Measurements from ENCODE around the gene ETV2. TPM values are rescaled to one million over a fixed set of nuclear protein-coding genes. Genes with fewer than 3 reads are reported as not detected.
A peak's percentile ranks its signal among the peaks of the same experiment; 100 is the strongest.

Gene ETV2
- total RNA-seq, 1 donor: 0.36 TPM

DNA sequence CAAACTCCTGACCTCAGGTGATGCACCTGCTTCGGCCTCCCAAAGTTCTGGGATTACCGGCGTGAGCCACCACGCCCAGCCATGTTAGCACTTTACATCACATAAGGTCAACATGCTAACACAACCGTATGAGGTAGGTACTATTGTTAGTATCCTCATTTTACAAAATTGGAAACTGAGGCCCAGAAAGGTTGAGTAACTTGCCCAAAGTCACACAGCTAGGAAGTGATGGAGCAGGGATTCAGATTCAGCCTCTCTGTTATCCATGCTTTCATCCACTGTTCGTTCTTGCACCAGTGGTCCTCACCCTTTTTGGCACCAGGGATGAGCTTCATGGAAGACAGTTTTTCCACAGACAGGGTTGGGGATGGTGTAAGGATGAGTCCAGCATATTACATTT is 15.2 kb downstream of the ETV2 start:
- Histone ChIP-seq H3K4me3 (ENCODE audit: insufficient read depth, low read length) (no peak overlapping the region), H3K36me3 (ENCODE audit: insufficient read depth, low read length) (peaks cover 57% of the 10 kb centered on the region), H2AFZ (ENCODE audit: low read length) (no peak overlapping the region), H3K79me2 (ENCODE audit: insufficient read depth, low read length) (peaks cover 2% of the 10 kb centered on the region), H3K4me1 (ENCODE audit: insufficient read depth, low read length) (no peaks in the 10 kb centered on the region), H3K4me2 (ENCODE audit: insufficient read depth, low read length) (no peak overlapping the region), H3K9me3 (ENCODE audit: low read depth, low read length) (no peaks in the 10 kb centered on the region), H3K27me3 (ENCODE audit: insufficient read depth, low read length) (no peaks in the 10 kb centered on the region), H4K20me1 (ENCODE audit: insufficient read depth, low read length) (peaks cover 11% of the 10 kb centered on the region), H3K27ac (ENCODE audit: low read depth, low read length) (no peak overlapping the region)
- TF ChIP-seq, protein P1, sequence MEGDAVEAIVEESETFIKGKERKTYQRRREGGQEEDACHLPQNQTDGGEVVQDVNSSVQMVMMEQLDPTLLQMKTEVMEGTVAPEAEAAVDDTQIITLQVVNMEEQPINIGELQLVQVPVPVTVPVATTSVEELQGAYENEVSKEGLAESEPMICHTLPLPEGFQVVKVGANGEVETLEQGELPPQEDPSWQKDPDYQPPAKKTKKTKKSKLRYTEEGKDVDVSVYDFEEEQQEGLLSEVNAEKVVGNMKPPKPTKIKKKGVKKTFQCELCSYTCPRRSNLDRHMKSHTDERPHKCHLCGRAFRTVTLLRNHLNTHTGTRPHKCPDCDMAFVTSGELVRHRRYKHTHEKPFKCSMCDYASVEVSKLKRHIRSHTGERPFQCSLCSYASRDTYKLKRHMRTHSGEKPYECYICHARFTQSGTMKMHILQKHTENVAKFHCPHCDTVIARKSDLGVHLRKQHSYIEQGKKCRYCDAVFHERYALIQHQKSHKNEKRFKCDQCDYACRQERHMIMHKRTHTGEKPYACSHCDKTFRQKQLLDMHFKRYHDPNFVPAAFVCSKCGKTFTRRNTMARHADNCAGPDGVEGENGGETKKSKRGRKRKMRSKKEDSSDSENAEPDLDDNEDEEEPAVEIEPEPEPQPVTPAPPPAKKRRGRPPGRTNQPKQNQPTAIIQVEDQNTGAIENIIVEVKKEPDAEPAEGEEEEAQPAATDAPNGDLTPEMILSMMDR (IDR thresholded peaks at IDR 0.05; ENCODE audit: extremely low read depth, low read depth, low read length): no peak
- DNase-seq (ENCODE audit: insufficient read length, low spot score, missing footprints): no peak

DNA sequence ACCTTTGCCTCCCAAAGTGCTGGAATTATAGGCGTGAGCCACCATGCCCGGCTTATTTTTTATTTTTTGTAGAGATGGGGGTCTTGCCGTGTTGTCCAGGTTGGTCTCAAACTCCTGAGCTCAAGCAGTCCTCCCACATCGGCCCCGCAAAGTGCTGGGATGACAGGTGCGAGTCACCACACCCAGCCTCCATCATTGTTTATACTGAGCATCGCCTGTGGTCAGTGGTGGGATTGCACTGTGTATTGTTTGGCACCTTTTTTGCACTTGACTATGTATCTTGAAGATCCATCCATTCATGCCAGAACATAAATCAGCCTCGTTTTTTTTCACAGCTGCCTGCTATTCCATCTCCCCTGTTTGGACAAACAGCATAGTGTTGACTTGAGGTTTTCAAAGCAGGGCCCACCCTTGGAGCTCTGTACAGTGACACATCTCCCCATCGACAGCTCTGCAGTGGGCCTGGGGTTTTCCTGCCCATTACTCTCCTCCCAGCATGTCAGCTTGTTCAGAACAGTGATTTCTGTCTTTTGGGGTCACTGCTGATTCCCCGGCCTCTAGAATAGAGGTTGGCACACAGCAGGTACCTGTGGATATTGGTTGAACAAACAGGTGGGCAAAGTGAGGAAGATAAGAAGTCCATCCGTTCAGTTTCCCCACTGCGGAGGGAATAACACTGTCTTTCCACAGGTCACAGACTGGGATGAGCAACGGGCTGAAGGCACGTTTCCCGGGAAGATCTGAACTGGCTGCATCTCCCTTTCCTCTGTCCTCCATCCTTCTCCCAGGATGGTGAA is 16.6 kb downstream of the ETV2 start:
- H3K36me3 ChIP-seq (ENCODE audit: insufficient read depth, low read length): peaks cover 51% of the 10 kb centered on the region
- H3K27ac ChIP-seq (ENCODE audit: low read depth, low read length): no peak overlapping the region
- DNase-seq (ENCODE audit: insufficient read length, low spot score, missing footprints): peak; percentile 32
- TF ChIP-seq, protein P1 (IDR thresholded peaks at IDR 0.05; ENCODE audit: extremely low read depth, low read depth, low read length): peak; percentile 20
- H3K27me3 ChIP-seq (ENCODE audit: insufficient read depth, low read length): no peaks in the 10 kb centered on the region
- H3K4me3 ChIP-seq (ENCODE audit: insufficient read depth, low read length): no peak overlapping the region
- H4K20me1 ChIP-seq (ENCODE audit: insufficient read depth, low read length): peaks cover 11% of the 10 kb centered on the region
- H3K79me2 ChIP-seq (ENCODE audit: insufficient read depth, low read length): peaks cover 2% of the 10 kb centered on the region
- H3K4me2 ChIP-seq (ENCODE audit: insufficient read depth, low read length): no peak overlapping the region
- H3K4me1 ChIP-seq (ENCODE audit: insufficient read depth, low read length): no peaks in the 10 kb centered on the region
- no peaks in the 10 kb centered on the region for H3K9me3 ChIP-seq (ENCODE audit: low read depth, low read length)
- no peak overlapping the region for H2AFZ ChIP-seq (ENCODE audit: low read length)

DNA sequence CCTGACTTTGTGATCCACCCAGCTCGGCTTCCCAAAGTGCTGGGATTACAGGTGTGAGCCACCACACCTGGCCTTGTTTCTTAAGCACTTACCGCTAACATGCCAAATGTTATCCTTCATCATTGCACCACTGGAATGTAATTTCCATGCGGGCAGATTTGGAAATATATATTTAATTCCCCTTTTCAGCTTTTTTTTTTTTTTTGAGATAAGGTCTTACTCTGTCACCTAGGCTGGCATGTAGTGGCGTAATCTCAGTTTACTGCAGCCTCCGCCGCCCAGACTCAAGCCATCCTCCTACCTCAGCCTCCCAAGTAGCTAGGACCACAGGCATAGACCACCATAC is 20.4 kb downstream of the ETV2 start:
- Histone ChIP-seq H3K4me3 (ENCODE audit: insufficient read depth, low read length) (no peak overlapping the region), H3K9me3 (ENCODE audit: low read depth, low read length) (no peaks in the 10 kb centered on the region), H2AFZ (ENCODE audit: low read length) (no peak overlapping the region), H3K79me2 (ENCODE audit: insufficient read depth, low read length) (no peaks in the 10 kb centered on the region), H3K27ac (ENCODE audit: low read depth, low read length) (no peak overlapping the region), H3K4me1 (ENCODE audit: insufficient read depth, low read length) (no peaks in the 10 kb centered on the region), H3K27me3 (ENCODE audit: insufficient read depth, low read length) (no peaks in the 10 kb centered on the region), H3K36me3 (ENCODE audit: insufficient read depth, low read length) (peaks cover 20% of the 10 kb centered on the region), H4K20me1 (ENCODE audit: insufficient read depth, low read length) (peaks cover 6% of the 10 kb centered on the region), H3K4me2 (ENCODE audit: insufficient read depth, low read length) (no peak overlapping the region)
- no peak for DNase-seq (ENCODE audit: insufficient read length, low spot score, missing footprints)
- TF ChIP-seq, protein P1 (IDR thresholded peaks at IDR 0.05; ENCODE audit: extremely low read depth, low read depth, low read length): no peak

DNA sequence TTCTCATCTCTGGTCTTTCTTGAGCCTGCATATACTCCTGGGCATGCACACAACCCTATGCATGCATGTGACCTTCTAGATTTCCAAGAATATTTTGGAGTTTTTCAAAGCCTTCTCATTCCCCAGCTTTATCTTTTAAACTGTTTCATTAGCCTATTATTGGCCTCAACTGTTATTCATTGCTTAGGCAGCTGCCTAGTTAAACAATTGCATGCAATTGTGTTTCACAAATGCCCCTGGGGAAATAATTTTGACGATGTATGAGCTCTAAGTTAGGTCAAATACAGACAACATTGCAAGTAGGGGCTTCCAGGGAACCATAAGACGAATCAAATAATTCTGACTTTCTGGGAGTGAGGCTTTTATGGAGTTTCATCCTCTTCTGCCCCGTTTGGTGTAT is 22.4 kb downstream of the ETV2 start:
- no peak overlapping the region for H3K4me3 ChIP-seq (ENCODE audit: insufficient read depth, low read length)
- H2AFZ ChIP-seq (ENCODE audit: low read length): no peak overlapping the region
- TF ChIP-seq, protein P1 (IDR thresholded peaks at IDR 0.05; ENCODE audit: extremely low read depth, low read depth, low read length): no peak
- H4K20me1 ChIP-seq (ENCODE audit: insufficient read depth, low read length): no peaks in the 10 kb centered on the region
- no peaks in the 10 kb centered on the region for H3K9me3 ChIP-seq (ENCODE audit: low read depth, low read length)
- no peaks in the 10 kb centered on the region for H3K79me2 ChIP-seq (ENCODE audit: insufficient read depth, low read length)
- peaks cover 3% of the 10 kb centered on the region for H3K36me3 ChIP-seq (ENCODE audit: insufficient read depth, low read length)
- peak; percentile 22 for DNase-seq (ENCODE audit: insufficient read length, low spot score, missing footprints)
- no peak overlapping the region for H3K4me2 ChIP-seq (ENCODE audit: insufficient read depth, low read length)
- H3K27ac ChIP-seq (ENCODE audit: low read depth, low read length): no peak overlapping the region
- H3K27me3 ChIP-seq (ENCODE audit: insufficient read depth, low read length): no peaks in the 10 kb centered on the region
- H3K4me1 ChIP-seq (ENCODE audit: insufficient read depth, low read length): no peaks in the 10 kb centered on the region

Data from osteoblast (primary cell).